ENCODE data around the gene USP21. TPM values are rescaled to one million over a fixed set of nuclear protein-coding genes. Genes with fewer than 3 reads are reported as not detected.

The USP21 gene
- total and polyA plus RNA-seq, 9 of the 15 experiments (the other 6 are each of a cell fraction or from before 2014, with no cell fraction given) = 4.9 to 52.4 (median 21.6) TPM

DNA sequence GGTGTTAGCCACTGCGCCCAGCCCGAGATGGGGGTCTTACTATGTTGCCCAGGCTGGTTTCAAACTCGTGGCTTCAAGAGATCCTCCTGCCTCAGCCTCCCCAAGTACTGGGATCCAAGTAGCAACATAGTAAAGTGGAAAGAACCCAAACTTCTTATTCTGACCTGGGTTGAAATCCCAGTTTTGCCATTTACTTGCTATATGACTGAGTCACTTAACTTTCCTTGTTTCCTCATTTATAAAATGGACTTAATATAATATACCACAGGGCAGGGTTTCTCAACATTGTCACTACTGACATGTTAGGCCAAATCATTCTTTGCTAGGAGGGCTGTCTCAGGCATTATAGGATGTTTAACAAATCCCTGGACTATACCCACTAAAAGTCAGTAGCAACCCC is 48.2 kb upstream of the USP21 start:
- no peaks in the 10 kb centered on the region for H3K27me3 ChIP-seq (ENCODE audit: control insufficient read depth in 2 of 2, insufficient read depth in 2 of 2, low read length in 2 of 2)
- H3K36me3 ChIP-seq (ENCODE audit: control insufficient read depth, insufficient read depth, low read length) = peaks cover 82% of the 10 kb centered on the region
- peaks cover 95% of the 10 kb centered on the region for H3K79me2 ChIP-seq (ENCODE audit: control insufficient read depth, insufficient read depth, low read length)
- 93% methylated on average over 3 of the region's 3 CpGs for WGBS (ENCODE audit: insufficient coverage, low coverage, missing lambda C conversion rate)
- no peak overlapping the region for H3K9ac ChIP-seq (ENCODE audit: insufficient read depth in 1 of 2, low read depth in 2 of 2, low read length in 2 of 2)
- H2AFZ ChIP-seq (ENCODE audit: low read depth, low read length) = no peak overlapping the region
- ChIA-PET POLR2A (interaction anchor here (1.4 kb wide), 1 partner anchor 11 kb away, joined by 5 read pairs; no protein-coding TSS in a partner anchor), CTCF (ENCODE audit: low intra/inter-chr PET ratio) (interaction anchor here (0.6 kb wide), 1 partner anchor 110 kb away, joined by 3 read pairs; no protein-coding TSS in a partner anchor)
- DNase-seq (ENCODE audit: extremely low read depth in 1 of 4, low spot score in 3 of 4) (no peak), ATAC-seq (no peak), FAIRE-seq (no peak)
- in situ Hi-C loops (cut with MboI) = no loop called here
- no peak overlapping the region for H3K27ac ChIP-seq (ENCODE audit: extremely low read depth, low read depth, low read length)
- no peaks in the 10 kb centered on the region; the same call in 1 of the 2 replicates for H4K20me1 ChIP-seq (replicated peaks; ENCODE audit: control insufficient read depth, insufficient read depth, low read length)
- peaks cover 4 to 26% of the 10 kb centered on the region in 2 experiments for H3K4me1 ChIP-seq (replicated peaks in 1 of 2; ENCODE audit: control insufficient read depth in 2 of 2, insufficient read depth in 2 of 2, low read length in 2 of 2)
- no peaks in the 10 kb centered on the region for H3K9me1 ChIP-seq (ENCODE audit: control insufficient read depth, insufficient read depth, low read length)
- H3K4me2 ChIP-seq (ENCODE audit: insufficient read depth, low read length) = no peak overlapping the region
- TF ChIP-seq, protein P1, sequence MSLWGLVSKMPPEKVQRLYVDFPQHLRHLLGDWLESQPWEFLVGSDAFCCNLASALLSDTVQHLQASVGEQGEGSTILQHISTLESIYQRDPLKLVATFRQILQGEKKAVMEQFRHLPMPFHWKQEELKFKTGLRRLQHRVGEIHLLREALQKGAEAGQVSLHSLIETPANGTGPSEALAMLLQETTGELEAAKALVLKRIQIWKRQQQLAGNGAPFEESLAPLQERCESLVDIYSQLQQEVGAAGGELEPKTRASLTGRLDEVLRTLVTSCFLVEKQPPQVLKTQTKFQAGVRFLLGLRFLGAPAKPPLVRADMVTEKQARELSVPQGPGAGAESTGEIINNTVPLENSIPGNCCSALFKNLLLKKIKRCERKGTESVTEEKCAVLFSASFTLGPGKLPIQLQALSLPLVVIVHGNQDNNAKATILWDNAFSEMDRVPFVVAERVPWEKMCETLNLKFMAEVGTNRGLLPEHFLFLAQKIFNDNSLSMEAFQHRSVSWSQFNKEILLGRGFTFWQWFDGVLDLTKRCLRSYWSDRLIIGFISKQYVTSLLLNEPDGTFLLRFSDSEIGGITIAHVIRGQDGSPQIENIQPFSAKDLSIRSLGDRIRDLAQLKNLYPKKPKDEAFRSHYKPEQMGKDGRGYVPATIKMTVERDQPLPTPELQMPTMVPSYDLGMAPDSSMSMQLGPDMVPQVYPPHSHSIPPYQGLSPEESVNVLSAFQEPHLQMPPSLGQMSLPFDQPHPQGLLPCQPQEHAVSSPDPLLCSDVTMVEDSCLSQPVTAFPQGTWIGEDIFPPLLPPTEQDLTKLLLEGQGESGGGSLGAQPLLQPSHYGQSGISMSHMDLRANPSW (CRISPR knock-in tag; IDR thresholded peaks at IDR 0.05) = no peak
- no peak for TF ChIP-seq EGR1 (conservative IDR thresholded peaks at IDR 0.05)
- TF ChIP-seq ZNF431 (CRISPR knock-in tag; IDR thresholded peaks at IDR 0.05) = no peak
- no peak for TF ChIP-seq SMARCC2 (IDR thresholded peaks at IDR 0.05; ENCODE audit: low read depth)
- TF ChIP-seq, protein P2, sequence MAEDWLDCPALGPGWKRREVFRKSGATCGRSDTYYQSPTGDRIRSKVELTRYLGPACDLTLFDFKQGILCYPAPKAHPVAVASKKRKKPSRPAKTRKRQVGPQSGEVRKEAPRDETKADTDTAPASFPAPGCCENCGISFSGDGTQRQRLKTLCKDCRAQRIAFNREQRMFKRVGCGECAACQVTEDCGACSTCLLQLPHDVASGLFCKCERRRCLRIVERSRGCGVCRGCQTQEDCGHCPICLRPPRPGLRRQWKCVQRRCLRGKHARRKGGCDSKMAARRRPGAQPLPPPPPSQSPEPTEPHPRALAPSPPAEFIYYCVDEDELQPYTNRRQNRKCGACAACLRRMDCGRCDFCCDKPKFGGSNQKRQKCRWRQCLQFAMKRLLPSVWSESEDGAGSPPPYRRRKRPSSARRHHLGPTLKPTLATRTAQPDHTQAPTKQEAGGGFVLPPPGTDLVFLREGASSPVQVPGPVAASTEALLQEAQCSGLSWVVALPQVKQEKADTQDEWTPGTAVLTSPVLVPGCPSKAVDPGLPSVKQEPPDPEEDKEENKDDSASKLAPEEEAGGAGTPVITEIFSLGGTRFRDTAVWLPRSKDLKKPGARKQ (CRISPR knock-in tag; IDR thresholded peaks at IDR 0.05) = no peak
- no peak for TF ChIP-seq DPF2 (IDR thresholded peaks at IDR 0.05)
- TF ChIP-seq MEF2D (tag; conservative IDR thresholded peaks at IDR 0.05; ENCODE audit: low read depth) = no peak
- TF ChIP-seq NFE2L1 (tag; IDR thresholded peaks at IDR 0.05; ENCODE audit: borderline replicate concordance, low read depth) = no peak
- no peak for TF ChIP-seq CBX8 (IDR thresholded peaks at IDR 0.05; ENCODE audit: borderline replicate concordance, extremely low read depth, low read depth, low read length, poor library complexity, severe bottlenecking)
- no peak for TF ChIP-seq ZNF79 (CRISPR knock-in tag; IDR thresholded peaks at IDR 0.05; ENCODE audit: low read depth)
- intact Hi-C loops (cut with micrococcal nuclease) = no loop called here
- H3K4me3 ChIP-seq = no peak overlapping the region
- H3K9me3 ChIP-seq (replicated peaks; ENCODE audit: control insufficient read depth, insufficient read depth, low read depth, low read length) = no peaks in the 10 kb centered on the region
- no TSS peak for BruUV-seq (replicated peaks)
